Upper lobe of left lung (tissue), 4 donors: ENCODE measurements around the gene TERC.

ENCODE experiments used
- EP300 ChIP-seq, 4 donors: sonication (generic); formaldehyde crosslinking; IDR thresholded peaks; one replicate each; pipeline ENCODE4 v1.5.1; 2017; ENCODE audit warnings: antibody characterized with exemption in 4 of 4, control low read depth in 2 of 4
- POLR2A ChIP-seq, 4 donors: fragments of 450-650 bp; IDR thresholded peaks; one replicate each; pipeline ENCODE4 v1.5.1; 2016 to 2017; ENCODE audit warnings: antibody characterized with exemption in 4 of 4, mild to moderate bottlenecking in 2 of 4
- TF ChIP-seq, protein P1 (sequence below), 6 experiments: fragments of 450-650 bp in 4 of 6; fragments of 200-600 bp in 2 of 6; sonication (generic) in 2 of 6; IDR thresholded peaks; one replicate each; pipeline ENCODE4 v1.5.1; 2016 to 2019; ENCODE audit warnings: antibody characterized with exemption in 6 of 6

- TF ChIP-seq, protein P1, sequence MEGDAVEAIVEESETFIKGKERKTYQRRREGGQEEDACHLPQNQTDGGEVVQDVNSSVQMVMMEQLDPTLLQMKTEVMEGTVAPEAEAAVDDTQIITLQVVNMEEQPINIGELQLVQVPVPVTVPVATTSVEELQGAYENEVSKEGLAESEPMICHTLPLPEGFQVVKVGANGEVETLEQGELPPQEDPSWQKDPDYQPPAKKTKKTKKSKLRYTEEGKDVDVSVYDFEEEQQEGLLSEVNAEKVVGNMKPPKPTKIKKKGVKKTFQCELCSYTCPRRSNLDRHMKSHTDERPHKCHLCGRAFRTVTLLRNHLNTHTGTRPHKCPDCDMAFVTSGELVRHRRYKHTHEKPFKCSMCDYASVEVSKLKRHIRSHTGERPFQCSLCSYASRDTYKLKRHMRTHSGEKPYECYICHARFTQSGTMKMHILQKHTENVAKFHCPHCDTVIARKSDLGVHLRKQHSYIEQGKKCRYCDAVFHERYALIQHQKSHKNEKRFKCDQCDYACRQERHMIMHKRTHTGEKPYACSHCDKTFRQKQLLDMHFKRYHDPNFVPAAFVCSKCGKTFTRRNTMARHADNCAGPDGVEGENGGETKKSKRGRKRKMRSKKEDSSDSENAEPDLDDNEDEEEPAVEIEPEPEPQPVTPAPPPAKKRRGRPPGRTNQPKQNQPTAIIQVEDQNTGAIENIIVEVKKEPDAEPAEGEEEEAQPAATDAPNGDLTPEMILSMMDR (IDR thresholded peaks at IDR 0.05): peak in 2 of 6 experiments; percentile 12 to 15
- no peak for TF ChIP-seq POLR2A (IDR thresholded peaks at IDR 0.05)
- TF ChIP-seq EP300 (IDR thresholded peaks at IDR 0.05): no peak
Measured at GRCh38 chr3:169764312-169764881, 463 bp downstream of the TERC start.
